Measurements from ENCODE around the gene CNIH2.

Gene CNIH2

GRCh38 chr11:66294626-66295620 is 16.9 kb downstream of the CNIH2 start:
- Histone ChIP-seq H3K79me2 (ENCODE audit: insufficient read depth, low read depth) (no peaks in the 10 kb centered on the region), H2AFZ (ENCODE audit: low read depth) (no peak overlapping the region), H3K27ac (no peak overlapping the region), H3K4me1 (ENCODE audit: low read depth, poor library complexity, severe bottlenecking) (peaks cover 6% of the 10 kb centered on the region), H4K20me1 (ENCODE audit: insufficient read depth) (no peaks in the 10 kb centered on the region), H3K36me3 (ENCODE audit: insufficient read depth) (no peaks in the 10 kb centered on the region), H3K4me3 (IDR thresholded peaks at IDR 0.05; ENCODE audit: insufficient read depth, low read depth, low read length) (no peak overlapping the region), H3K9ac (no peak overlapping the region), H3K4me2 (no peak overlapping the region), H3K27me3 (ENCODE audit: insufficient read depth, low read depth) (peaks cover 35% of the 10 kb centered on the region)
- no peak for TF ChIP-seq CTCF (conservative IDR thresholded peaks at IDR 0.05; ENCODE audit: low read depth, low read length)

GRCh38 chr11:66297610-66298009 is 19.6 kb downstream of the CNIH2 start:
- no peak for TF ChIP-seq CTCF (conservative IDR thresholded peaks at IDR 0.05; ENCODE audit: low read depth, low read length)
- no peaks in the 10 kb centered on the region for H4K20me1 ChIP-seq (ENCODE audit: insufficient read depth)
- H3K4me3 ChIP-seq (IDR thresholded peaks at IDR 0.05; ENCODE audit: insufficient read depth, low read depth, low read length) = no peak overlapping the region
- no peak overlapping the region for H2AFZ ChIP-seq (ENCODE audit: low read depth)
- H3K4me2 ChIP-seq = no peak overlapping the region
- H3K27me3 ChIP-seq (ENCODE audit: insufficient read depth, low read depth) = peaks cover 35% of the 10 kb centered on the region
- H3K9ac ChIP-seq = no peak overlapping the region
- no peaks in the 10 kb centered on the region for H3K79me2 ChIP-seq (ENCODE audit: insufficient read depth, low read depth)
- no peak overlapping the region for H3K27ac ChIP-seq
- H3K4me1 ChIP-seq (ENCODE audit: low read depth, poor library complexity, severe bottlenecking) = no peaks in the 10 kb centered on the region
- no peaks in the 10 kb centered on the region for H3K36me3 ChIP-seq (ENCODE audit: insufficient read depth)

GRCh38 chr11:66299186-66299585 is 21.2 kb downstream of the CNIH2 start:
- no peak overlapping the region for H3K9ac ChIP-seq
- no peak overlapping the region for H3K27ac ChIP-seq
- TF ChIP-seq CTCF (conservative IDR thresholded peaks at IDR 0.05; ENCODE audit: low read depth, low read length) = no peak
- no peak overlapping the region for H3K4me2 ChIP-seq
- H4K20me1 ChIP-seq (ENCODE audit: insufficient read depth) = no peaks in the 10 kb centered on the region
- no peak overlapping the region for H3K4me3 ChIP-seq (IDR thresholded peaks at IDR 0.05; ENCODE audit: insufficient read depth, low read depth, low read length)
- no peaks in the 10 kb centered on the region for H3K36me3 ChIP-seq (ENCODE audit: insufficient read depth)
- H3K27me3 ChIP-seq (ENCODE audit: insufficient read depth, low read depth) = peaks cover 30% of the 10 kb centered on the region
- H3K79me2 ChIP-seq (ENCODE audit: insufficient read depth, low read depth) = no peaks in the 10 kb centered on the region
- no peak overlapping the region for H2AFZ ChIP-seq (ENCODE audit: low read depth)
- H3K4me1 ChIP-seq (ENCODE audit: low read depth, poor library complexity, severe bottlenecking) = no peaks in the 10 kb centered on the region

GRCh38 chr11:66302656-66303055 is 24.7 kb downstream of the CNIH2 start:
- Histone ChIP-seq H3K27ac (no peak overlapping the region), H3K4me3 (IDR thresholded peaks at IDR 0.05; ENCODE audit: insufficient read depth, low read depth, low read length) (no peak overlapping the region), H3K27me3 (ENCODE audit: insufficient read depth, low read depth) (peaks cover 19% of the 10 kb centered on the region; the same call in 1 of the 2 replicates), H4K20me1 (ENCODE audit: insufficient read depth) (no peaks in the 10 kb centered on the region), H3K79me2 (ENCODE audit: insufficient read depth, low read depth) (no peaks in the 10 kb centered on the region), H3K36me3 (ENCODE audit: insufficient read depth) (no peaks in the 10 kb centered on the region), H3K9ac (no peak overlapping the region), H3K4me1 (ENCODE audit: low read depth, poor library complexity, severe bottlenecking) (no peaks in the 10 kb centered on the region), H2AFZ (ENCODE audit: low read depth) (no peak overlapping the region), H3K4me2 (no peak overlapping the region)
- TF ChIP-seq CTCF (conservative IDR thresholded peaks at IDR 0.05; ENCODE audit: low read depth, low read length) = no peak

Data from KMS-11 (cell line).